Astrocyte (in vitro differentiated cells and primary cell): ENCODE results near the gene C1orf210. TPM values are rescaled to one million over a fixed set of nuclear protein-coding genes. Genes with fewer than 3 reads are reported as not detected.

ENCODE experiments used
- DNase-seq: peaks from one replicate; pipeline ENCODE4 v3.0.0-alpha.2; 2010; ENCODE audit warnings: low read depth
- FAIRE-seq: peaks from 2 replicates; lab custom pipeline; 2011; peaks lifted over from hg19 to GRCh38; lab: Jason Lieb, UNC
- H2AFZ ChIP-seq: 2 replicates; pipeline ENCODE4 v1.6.0; 2012; ENCODE audit warnings: low read depth, low read length, inconsistent platforms
- H3K27ac ChIP-seq: 2 replicates; pipeline ENCODE4 v1.5.1; 2011; ENCODE audit warnings: low read depth, low read length, inconsistent platforms
- H3K27me3 ChIP-seq: 2 replicates; pipeline ENCODE4 v1.6.0; 2011; ENCODE audit warnings: low read length, inconsistent platforms; ENCODE audit not compliant: insufficient read depth
- H3K36me3 ChIP-seq: 2 replicates; pipeline ENCODE4 v1.5.1; 2011; ENCODE audit warnings: low read length, inconsistent platforms; ENCODE audit not compliant: insufficient read depth
- H3K4me1 ChIP-seq: 2 replicates; pipeline ENCODE4 v1.5.1; 2011; ENCODE audit warnings: low read length, inconsistent platforms; ENCODE audit not compliant: insufficient read depth
- H3K4me2 ChIP-seq: 2 replicates; pipeline ENCODE4 v1.6.0; 2012; ENCODE audit warnings: low read length, inconsistent platforms
- H3K4me3 ChIP-seq: 2 replicates; pipeline ENCODE4 v1.5.1; 2011; ENCODE audit warnings: low read depth, mild to moderate bottlenecking, low read length, inconsistent platforms; ENCODE audit not compliant: insufficient read depth
- H3K79me2 ChIP-seq: 2 replicates; pipeline ENCODE4 v1.6.0; 2012; ENCODE audit warnings: mild to moderate bottlenecking, low read length, inconsistent platforms; ENCODE audit not compliant: insufficient read depth
- H3K9ac ChIP-seq: 2 replicates; pipeline ENCODE4 v1.6.0; 2012; ENCODE audit warnings: mild to moderate bottlenecking, low read length, inconsistent platforms
- H3K9me3 ChIP-seq: 2 replicates; pipeline ENCODE4 v1.5.1; 2012; ENCODE audit warnings: low read depth, mild to moderate bottlenecking, low read length, inconsistent platforms; ENCODE audit not compliant: insufficient read depth
- H4K20me1 ChIP-seq: 2 replicates; pipeline ENCODE4 v1.6.0; 2012; ENCODE audit warnings: low read length, inconsistent platforms; ENCODE audit not compliant: insufficient read depth
- H3K27ac Mint-ChIP-seq: one replicate; pipeline ENCODE4 v1.8.0; 2021; ENCODE audit warnings: mild to moderate bottlenecking, mixed read lengths; ENCODE audit not compliant: unreplicated experiment
- H3K27me3 Mint-ChIP-seq: one replicate; pipeline ENCODE4 v1.8.0; 2021; ENCODE audit warnings: low read depth, mixed read lengths; ENCODE audit not compliant: unreplicated experiment
- H3K36me3 Mint-ChIP-seq: one replicate; pipeline ENCODE4 v1.8.0; 2021; ENCODE audit warnings: low read depth, mixed read lengths; ENCODE audit not compliant: unreplicated experiment
- H3K4me1 Mint-ChIP-seq: one replicate; pipeline ENCODE4 v1.8.0; 2021; ENCODE audit warnings: low read depth, mixed read lengths; ENCODE audit not compliant: unreplicated experiment
- H3K4me3 Mint-ChIP-seq: one replicate; pipeline ENCODE4 v1.8.0; 2021; ENCODE audit warnings: mild to moderate bottlenecking, moderate library complexity, mixed read lengths; ENCODE audit not compliant: unreplicated experiment
- H3K9me3 Mint-ChIP-seq: one replicate; pipeline ENCODE4 v1.8.0; 2021; ENCODE audit warnings: mild to moderate bottlenecking, mixed read lengths; ENCODE audit not compliant: unreplicated experiment
- EZH2 ChIP-seq: IDR thresholded peaks from 2 replicates; pipeline ENCODE4 v1.6.1; 2012; ENCODE audit warnings: mild to moderate bottlenecking, low read length, inconsistent platforms; ENCODE audit not compliant: insufficient read depth
- total RNA-seq: library from RNA; stranded (reverse); gene quantifications from 2 replicates; pipeline ENCODE4 v1.2.1, GENCODE V29; 2021
- TF ChIP-seq, protein P1 (sequence below): IDR thresholded peaks from 2 replicates; pipeline ENCODE4 v1.5.1; 2011; ENCODE audit warnings: low read depth, mild to moderate bottlenecking, inconsistent platforms, low read length, moderate library complexity; ENCODE audit not compliant: insufficient read depth

The C1orf210 gene
- total RNA-seq, 1 donor from 2014 or later, result 0.84 TPM

DNA sequence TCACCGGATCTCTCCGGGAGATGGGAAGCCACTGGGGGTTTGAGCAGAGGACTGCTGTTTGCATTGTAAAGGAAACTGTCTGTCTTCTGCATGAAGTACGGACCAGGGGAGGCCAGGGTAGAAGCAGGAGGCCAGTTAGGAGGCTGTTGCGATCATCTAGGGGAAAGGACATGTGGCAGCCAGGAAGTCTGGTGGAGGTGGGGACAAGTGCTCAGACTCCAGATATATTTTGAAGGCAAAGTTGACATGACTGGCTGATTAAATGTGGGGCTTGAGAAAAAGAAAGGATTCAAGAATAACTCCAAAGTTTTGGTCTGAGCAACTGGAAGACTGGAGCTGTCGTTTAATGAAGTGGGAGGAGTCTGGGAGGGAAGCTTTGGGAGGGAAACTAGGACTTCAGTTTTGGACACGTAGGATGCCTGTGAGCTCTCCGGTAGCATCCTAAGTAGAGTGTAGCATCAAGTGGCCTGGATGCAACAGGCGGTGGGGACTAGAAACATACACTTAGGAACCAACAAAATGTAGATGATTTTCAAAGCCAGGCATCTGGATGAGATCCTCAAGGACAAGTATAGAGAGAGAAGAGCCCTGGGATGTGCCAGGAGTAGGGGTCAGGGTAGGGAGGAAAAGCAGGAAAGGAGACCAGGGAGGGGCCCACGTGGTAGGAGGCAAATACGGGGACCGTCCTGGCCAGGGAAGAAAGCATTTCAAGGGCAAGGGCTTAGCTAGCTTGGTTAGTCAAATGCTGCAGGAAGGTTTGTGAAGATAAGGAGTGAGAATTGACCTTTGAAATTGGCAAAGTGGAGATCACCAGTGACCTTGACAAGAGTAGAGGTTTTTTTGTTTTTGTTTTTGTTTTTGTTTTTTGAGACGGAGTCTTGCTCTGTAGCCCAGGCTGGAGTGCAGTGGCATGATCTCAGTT, 3.7 kb upstream of the C1orf210 start:
- no peak overlapping the region for H3K4me3 ChIP-seq
- TF ChIP-seq, protein P1, sequence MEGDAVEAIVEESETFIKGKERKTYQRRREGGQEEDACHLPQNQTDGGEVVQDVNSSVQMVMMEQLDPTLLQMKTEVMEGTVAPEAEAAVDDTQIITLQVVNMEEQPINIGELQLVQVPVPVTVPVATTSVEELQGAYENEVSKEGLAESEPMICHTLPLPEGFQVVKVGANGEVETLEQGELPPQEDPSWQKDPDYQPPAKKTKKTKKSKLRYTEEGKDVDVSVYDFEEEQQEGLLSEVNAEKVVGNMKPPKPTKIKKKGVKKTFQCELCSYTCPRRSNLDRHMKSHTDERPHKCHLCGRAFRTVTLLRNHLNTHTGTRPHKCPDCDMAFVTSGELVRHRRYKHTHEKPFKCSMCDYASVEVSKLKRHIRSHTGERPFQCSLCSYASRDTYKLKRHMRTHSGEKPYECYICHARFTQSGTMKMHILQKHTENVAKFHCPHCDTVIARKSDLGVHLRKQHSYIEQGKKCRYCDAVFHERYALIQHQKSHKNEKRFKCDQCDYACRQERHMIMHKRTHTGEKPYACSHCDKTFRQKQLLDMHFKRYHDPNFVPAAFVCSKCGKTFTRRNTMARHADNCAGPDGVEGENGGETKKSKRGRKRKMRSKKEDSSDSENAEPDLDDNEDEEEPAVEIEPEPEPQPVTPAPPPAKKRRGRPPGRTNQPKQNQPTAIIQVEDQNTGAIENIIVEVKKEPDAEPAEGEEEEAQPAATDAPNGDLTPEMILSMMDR, result no peak
- no peak for TF ChIP-seq EZH2
- H3K36me3 Mint-ChIP-seq, result peaks cover 5% of the 10 kb centered on the region
- peaks cover 2% of the 10 kb centered on the region for H3K4me1 Mint-ChIP-seq
- peaks cover 6% of the 10 kb centered on the region for H3K27me3 ChIP-seq
- H3K27me3 Mint-ChIP-seq, result peaks cover 33% of the 10 kb centered on the region
- H3K9ac ChIP-seq, result no peak overlapping the region
- H3K27ac Mint-ChIP-seq, result no peak overlapping the region
- no peaks in the 10 kb centered on the region for H3K79me2 ChIP-seq
- no peak overlapping the region for H3K4me3 Mint-ChIP-seq
- H4K20me1 ChIP-seq, result no peaks in the 10 kb centered on the region
- H2AFZ ChIP-seq, result no peak overlapping the region
- DNase-seq, result no peak
- no peaks in the 10 kb centered on the region for H3K36me3 ChIP-seq
- no peaks in the 10 kb centered on the region for H3K4me1 ChIP-seq
- H3K27ac ChIP-seq, result no peak overlapping the region
- no peak overlapping the region for H3K4me2 ChIP-seq
- H3K9me3 ChIP-seq, result no peaks in the 10 kb centered on the region
- no peak for FAIRE-seq
- H3K9me3 Mint-ChIP-seq, result peaks cover 2% of the 10 kb centered on the region

DNA sequence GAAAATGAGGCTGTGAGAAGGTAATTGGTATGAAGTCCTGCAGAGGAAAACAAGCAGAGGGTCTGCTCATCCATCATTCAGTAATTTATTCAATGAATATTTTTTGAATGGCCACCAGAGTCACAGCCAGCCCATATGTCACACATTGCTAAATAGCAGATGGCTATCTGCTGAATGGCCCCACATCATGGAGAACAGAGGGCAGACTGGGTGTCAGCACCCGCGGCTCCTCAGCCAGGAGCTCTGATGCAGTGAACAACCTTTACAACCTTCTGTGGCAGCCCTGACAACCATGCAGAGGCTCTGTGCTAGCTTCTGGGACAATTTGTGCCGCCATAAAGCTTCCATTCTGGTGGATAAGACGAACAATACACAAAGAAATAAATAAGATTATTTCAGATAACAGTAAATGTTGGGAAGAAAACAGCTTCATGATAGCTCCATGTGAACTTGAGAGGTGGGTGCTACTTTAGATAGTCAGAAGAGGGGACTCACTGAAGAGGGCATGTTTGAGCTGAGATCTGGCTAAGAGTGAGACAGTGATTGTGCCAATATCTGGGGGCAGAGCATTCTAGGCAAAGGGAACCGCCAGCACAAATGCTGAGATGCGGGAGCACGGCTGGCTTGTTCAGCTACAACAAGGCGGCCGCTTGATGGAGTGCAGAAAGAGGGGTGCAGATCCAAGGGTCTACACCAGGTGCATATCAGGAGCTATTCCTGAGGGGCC, 2.8 kb upstream of the C1orf210 start:
- no peak overlapping the region for H3K4me2 ChIP-seq
- Mint-ChIP-seq H3K27me3 (peaks cover 33% of the 10 kb centered on the region), H3K9me3 (peaks cover 2% of the 10 kb centered on the region), H3K4me1 (peaks cover 2% of the 10 kb centered on the region), H3K36me3 (peaks cover 5% of the 10 kb centered on the region), H3K4me3 (no peak overlapping the region), H3K27ac (no peak overlapping the region)
- no peaks in the 10 kb centered on the region for H4K20me1 ChIP-seq
- no peaks in the 10 kb centered on the region for H3K79me2 ChIP-seq
- FAIRE-seq (no peak), DNase-seq (no peak)
- TF ChIP-seq, protein P1, result no peak
- TF ChIP-seq EZH2, result no peak
- no peaks in the 10 kb centered on the region for H3K36me3 ChIP-seq
- H3K27ac ChIP-seq, result no peak overlapping the region
- no peak overlapping the region for H3K9ac ChIP-seq
- H3K4me1 ChIP-seq, result no peaks in the 10 kb centered on the region
- no peak overlapping the region for H3K4me3 ChIP-seq
- H3K27me3 ChIP-seq, result peaks cover 6% of the 10 kb centered on the region
- H3K9me3 ChIP-seq, result no peaks in the 10 kb centered on the region
- H2AFZ ChIP-seq, result no peak overlapping the region
